Islet precursor cell (in vitro differentiated cells): ENCODE results near the gene SLC24A3.
A peak's percentile ranks its signal among the peaks of the same experiment; 100 is the strongest.

Experiments
- DNase-seq: peaks from one replicate; pipeline ENCODE4 v3.0.0-alpha.2; 2018

The SLC24A3 gene

GRCh38 chr20:19272976-19273654 lies 60.7 kb downstream of the SLC24A3 start:
- no peak for DNase-seq

- no peak for DNase-seq
Measured at GRCh38 chr20:19274001-19274400, 61.6 kb downstream of the SLC24A3 start.

GRCh38 chr20:19274412-19275015 lies 62.1 kb downstream of the SLC24A3 start:
- no peak for DNase-seq

- DNase-seq = peak; percentile 68
Measured at GRCh38 chr20:19275038-19275629, 62.7 kb downstream of the SLC24A3 start.

- no peak for DNase-seq
Measured at GRCh38 chr20:19275630-19276071, 63.2 kb downstream of the SLC24A3 start.

- no peak for DNase-seq
Measured at GRCh38 chr20:19277381-19277780, 64.9 kb downstream of the SLC24A3 start.

GRCh38 chr20:19283490-19284025 lies 71.1 kb downstream of the SLC24A3 start:
- peak; percentile 45 for DNase-seq

GRCh38 chr20:19284400-19285178 lies 72.1 kb downstream of the SLC24A3 start:
- peak; percentile 36 for DNase-seq

GRCh38 chr20:19285436-19285835 lies 73.0 kb downstream of the SLC24A3 start:
- DNase-seq = no peak

GRCh38 chr20:19288061-19288460 lies 75.6 kb downstream of the SLC24A3 start:
- DNase-seq = no peak

- DNase-seq = no peak
Measured at GRCh38 chr20:19288636-19289035, 76.2 kb downstream of the SLC24A3 start.

GRCh38 chr20:19289451-19289850 lies 77.0 kb downstream of the SLC24A3 start:
- no peak for DNase-seq

GRCh38 chr20:19291024-19291817 lies 78.8 kb downstream of the SLC24A3 start:
- DNase-seq = peak; percentile 23

- DNase-seq = peak; percentile 4
Measured at GRCh38 chr20:19291818-19292132, 79.3 kb downstream of the SLC24A3 start.

- peak; percentile 12 for DNase-seq
Measured at GRCh38 chr20:19292254-19292653, 79.8 kb downstream of the SLC24A3 start.

GRCh38 chr20:19295076-19295475 lies 82.6 kb downstream of the SLC24A3 start:
- peak; percentile 7 for DNase-seq

- no peak for DNase-seq
Measured at GRCh38 chr20:19298652-19299051, 86.2 kb downstream of the SLC24A3 start.

- DNase-seq = no peak
Measured at GRCh38 chr20:19300395-19300794, 88.0 kb downstream of the SLC24A3 start.

GRCh38 chr20:19301142-19301541 lies 88.7 kb downstream of the SLC24A3 start:
- peak; percentile 6 for DNase-seq

- peak; percentile 31 for DNase-seq
Measured at GRCh38 chr20:19301843-19302242, 89.4 kb downstream of the SLC24A3 start.

- no peak for DNase-seq
Measured at GRCh38 chr20:19302714-19303113, 90.3 kb downstream of the SLC24A3 start.

- peak; percentile 2 for DNase-seq
Measured at GRCh38 chr20:19304389-19304788, 91.9 kb downstream of the SLC24A3 start.
